ENCODE data around the gene CD48.
"Not testable (repeated sequence)": the region's sequence is repeated elsewhere in the genome, so short reads cannot be mapped to it uniquely, and the experiment has no call there.

CD48 gene

GRCh38 chr1:160741612-160742348 lies 30.2 kb upstream of the CD48 start:
- no peak for ATAC-seq

- ATAC-seq = no peak
Observed at GRCh38 chr1:160741092-160741501, 29.5 kb upstream of the CD48 start.

- ATAC-seq = no peak
Observed at GRCh38 chr1:160740133-160740688, 28.6 kb upstream of the CD48 start.

- peak; percentile 74 to 83 for ATAC-seq
Observed at GRCh38 chr1:160739098-160739511, 27.5 kb upstream of the CD48 start, which contains the start of gene SLAMF7. TSS of gene SLAMF7 (plus strand) at chr1:160739247. CDS start at chr1:160739302, 55 bp downstream.

DNA sequence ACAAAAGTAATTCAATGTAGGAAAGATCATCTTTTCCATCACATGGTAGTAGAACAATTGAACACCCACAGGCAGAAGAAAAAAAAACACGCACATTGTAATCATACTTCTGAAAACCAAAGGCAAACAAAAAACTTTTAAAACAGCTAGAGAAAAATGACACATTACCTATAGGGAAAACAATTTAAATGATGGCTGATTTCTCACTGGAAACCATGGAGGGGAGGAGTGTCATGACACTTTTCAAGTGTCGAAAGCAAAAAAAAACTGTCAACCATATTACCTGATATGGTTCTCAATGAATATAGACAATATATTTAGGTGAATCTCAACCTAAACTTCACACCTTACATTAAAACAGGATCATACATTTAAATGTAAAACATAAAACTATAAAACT lies 26.6 kb upstream of the CD48 start:
- no peak for ATAC-seq

- ATAC-seq = no peak
Observed at GRCh38 chr1:160734301-160734700, 22.7 kb upstream of the CD48 start.

DNA sequence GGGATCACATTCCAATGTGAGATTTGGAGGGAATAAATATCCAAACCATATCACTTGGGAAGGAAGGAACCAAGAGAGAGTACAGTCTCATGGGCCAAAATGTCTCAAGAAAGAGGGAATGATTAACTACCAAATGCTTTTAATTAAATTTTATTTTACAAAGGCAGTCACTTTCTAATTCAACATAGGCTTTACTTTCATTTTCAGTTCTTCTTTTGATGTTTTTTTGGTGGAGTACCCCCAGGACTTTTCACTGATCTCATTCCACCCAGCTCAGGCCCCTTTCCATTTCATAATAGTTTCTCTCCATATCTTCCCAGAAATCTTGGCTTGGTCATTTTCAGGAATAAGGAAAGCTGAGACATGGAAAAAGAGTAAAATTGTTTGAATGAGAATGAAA lies 22.3 kb upstream of the CD48 start:
- peak; percentile 53 to 58 for ATAC-seq

DNA sequence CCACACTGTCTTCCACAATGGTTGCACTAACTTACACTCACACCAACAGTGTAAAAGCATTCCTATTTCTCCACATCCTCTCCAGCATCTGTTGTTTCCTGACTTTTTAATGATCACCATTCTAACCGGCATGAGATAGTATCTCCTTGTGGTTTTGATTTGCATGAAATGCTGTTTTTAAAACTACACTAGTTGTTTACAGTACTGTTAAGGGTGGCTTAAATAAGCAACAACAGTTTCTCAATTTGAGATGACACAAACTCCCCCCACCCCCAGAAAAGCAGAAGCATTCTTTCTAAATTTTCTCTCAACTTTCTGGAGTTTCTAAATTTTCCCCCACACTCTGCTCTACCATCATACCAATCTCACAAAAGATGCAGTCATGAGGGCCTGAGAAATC lies 20.4 kb upstream of the CD48 start:
- ATAC-seq = no peak

GRCh38 chr1:160731564-160731963 lies 19.9 kb upstream of the CD48 start:
- ATAC-seq = not testable (repeated sequence)

GRCh38 chr1:160727316-160727640 lies 15.7 kb upstream of the CD48 start:
- ATAC-seq = no peak

DNA sequence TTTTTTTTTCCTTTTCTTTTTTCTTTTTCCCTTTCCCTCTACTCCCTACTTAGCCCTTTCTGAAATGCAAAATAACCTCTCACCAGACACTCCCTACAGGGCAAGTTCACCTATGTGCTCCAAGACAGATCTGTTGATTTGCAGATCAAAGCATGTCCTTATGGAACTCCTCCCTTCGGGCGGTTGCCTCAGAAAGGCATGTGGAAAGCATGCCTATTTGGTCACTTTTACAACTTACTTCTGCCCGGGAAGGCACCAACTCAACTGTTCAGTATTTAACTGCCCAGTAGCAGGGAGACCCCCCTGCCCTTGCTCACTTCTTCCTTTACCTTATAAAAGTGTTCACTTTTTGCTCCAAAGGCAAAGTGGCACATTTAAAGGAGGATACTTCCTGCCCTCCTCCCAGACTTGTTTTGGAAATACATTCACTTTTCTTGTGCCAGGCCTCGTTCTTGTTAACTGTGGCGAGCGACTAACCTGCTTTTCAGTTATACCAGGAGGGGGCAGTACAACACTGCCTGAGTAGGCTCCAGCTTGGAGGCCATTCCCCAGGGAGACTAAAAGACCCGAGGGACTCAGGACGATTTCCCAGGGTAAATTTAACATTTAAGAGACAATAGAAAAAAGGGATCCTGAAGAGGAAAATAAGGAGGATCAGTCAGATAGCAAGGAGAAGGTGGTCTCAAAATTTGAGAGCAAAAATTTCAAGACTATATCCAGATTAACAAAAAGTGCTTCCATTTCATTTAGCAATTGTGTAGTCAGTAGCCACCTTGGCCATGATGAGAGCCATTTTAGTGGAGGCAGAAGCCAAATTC lies 15.1 kb upstream of the CD48 start:
- peak; percentile 58 to 74 for ATAC-seq

- no peak for ATAC-seq
Observed at GRCh38 chr1:160726114-160726497, 14.5 kb upstream of the CD48 start.

DNA sequence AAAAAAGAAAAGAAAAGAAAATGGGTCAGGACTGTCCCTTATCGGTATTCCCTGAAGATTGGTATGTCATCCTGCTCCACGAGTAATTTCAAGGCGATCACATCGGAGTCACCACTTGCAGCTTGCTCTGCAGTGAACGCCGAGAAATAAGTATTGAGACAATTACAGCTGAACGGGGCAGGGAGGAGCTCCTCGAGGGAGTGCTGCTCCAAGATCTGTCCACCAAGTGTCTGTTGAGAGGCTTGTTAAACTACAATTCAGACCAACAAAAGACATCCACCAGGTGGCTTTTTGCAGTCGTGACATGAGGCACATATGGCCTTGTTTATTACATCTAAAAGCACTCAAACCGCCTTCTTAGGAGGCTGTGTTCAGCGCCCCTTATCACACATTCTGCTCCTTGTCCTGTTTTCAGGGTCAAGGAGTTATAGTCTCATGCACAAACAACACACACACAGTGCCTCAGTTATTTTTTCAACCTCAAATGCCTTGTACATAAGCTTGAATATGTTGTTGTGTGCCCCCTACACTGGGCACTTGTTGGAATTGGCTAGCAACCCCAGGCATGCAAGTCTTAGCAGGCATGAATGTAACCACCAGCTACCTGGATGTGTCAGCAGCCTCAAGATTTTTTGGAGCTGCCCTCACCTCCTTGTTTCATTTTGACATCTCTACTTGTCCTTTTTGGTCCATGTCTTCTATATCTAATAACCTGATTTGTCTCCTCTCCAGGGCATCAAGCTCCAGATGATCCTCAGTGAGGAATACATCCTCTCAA lies 13.0 kb upstream of the CD48 start:
- ATAC-seq = no peak

DNA sequence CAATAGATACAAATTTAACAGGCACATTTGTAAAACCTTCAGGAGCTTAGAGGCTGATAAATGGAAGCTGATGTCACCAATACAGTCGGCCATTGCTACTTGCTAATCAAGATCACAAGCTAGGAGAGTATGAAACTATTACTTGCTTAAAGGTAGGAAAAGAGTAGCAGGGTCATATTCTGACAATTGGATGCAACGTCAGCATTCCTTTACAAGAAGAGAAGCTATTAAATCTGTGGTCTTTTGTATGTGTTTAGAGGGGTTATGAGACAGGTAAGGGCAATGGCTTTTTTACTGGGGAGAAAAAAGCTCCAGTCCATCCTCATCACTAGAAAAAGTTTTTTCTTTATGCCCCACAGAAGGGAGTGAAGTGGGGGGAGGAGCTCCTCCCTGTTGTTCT lies 11.7 kb upstream of the CD48 start:
- no peak for ATAC-seq

- peak in 1 of 2 donors; percentile 30 for ATAC-seq
Observed at GRCh38 chr1:160722726-160723125, 11.1 kb upstream of the CD48 start.

DNA sequence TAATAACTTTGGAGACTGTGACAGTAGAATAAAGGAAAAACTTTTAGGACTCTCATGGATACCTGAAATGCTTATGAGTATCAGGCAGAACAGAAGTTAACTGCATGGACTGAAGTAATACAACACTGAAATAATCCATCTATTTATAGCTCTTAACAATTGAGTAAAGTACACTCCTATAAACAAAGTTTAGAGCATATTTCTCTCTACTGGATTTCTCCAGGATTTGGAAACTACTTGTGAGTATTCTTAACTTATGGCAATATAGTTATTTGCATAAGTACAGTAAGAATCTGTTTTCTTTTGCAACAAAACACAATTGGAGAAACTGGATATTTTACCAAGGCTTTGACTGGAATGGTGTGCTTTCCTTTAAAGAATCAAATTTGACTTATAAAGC lies 9.9 kb upstream of the CD48 start:
- ATAC-seq = no peak

GRCh38 chr1:160720356-160721085 lies 8.9 kb upstream of the CD48 start:
- no peak for ATAC-seq

DNA sequence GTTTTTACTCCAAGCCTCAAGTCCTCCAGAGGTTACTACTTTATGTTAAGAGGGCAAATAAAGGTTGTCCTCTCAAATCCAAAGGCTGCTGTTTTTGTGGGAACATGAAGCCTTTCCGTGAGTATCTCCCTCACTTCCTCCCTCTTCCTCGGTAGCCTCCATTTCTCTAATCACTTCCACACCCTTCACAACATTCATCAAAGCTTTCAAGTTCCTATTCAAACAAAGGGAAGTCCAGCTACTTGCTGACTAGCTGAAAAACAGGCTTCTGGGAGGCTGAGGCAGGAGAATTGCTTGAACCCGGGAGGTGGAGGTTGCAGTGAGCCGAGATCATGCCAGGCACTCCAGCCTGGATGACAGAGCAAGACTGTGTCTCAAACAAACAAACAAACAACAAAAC lies 6.6 kb upstream of the CD48 start:
- no peak for ATAC-seq

- ATAC-seq = no peak
Observed at GRCh38 chr1:160717306-160717705, 5.7 kb upstream of the CD48 start.

- ATAC-seq = no peak
Observed at GRCh38 chr1:160716013-160716412, 4.4 kb upstream of the CD48 start.

GRCh38 chr1:160714034-160714648 lies 2.5 kb upstream of the CD48 start:
- ATAC-seq = not testable (repeated sequence)

DNA sequence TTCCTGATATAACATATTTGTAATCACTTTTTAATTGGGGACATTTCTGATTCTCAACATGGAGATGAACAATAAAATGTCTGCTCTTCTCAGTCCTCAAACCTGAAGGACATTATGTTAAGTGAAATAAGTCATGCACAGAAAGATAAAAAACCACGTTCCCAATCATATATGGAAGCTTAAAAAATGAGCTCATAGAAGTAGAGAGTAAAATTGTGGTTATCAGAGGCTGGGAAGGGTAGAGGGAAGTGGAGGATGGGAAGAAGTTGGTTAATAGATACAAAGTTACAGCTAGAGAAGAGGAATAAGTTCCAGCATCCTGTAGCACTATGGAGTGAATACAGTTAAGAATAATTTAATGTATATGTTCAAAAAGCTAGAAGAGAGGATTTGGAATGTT lies 1.5 kb upstream of the CD48 start:
- ATAC-seq = no peak

Measured in activated CD4-positive, CD25-positive, alpha-beta regulatory T cell treated with anti-CD3 and anti-CD28 coated beads, Interleukin-2, amount 50 U/mL, for 24 hours (primary cell).